GM12878 (cell line): ENCODE results near the gene PERCC1. TPM values are rescaled to one million over a fixed set of nuclear protein-coding genes. Genes with fewer than 3 reads are reported as not detected.

Experiments
- ATAC-seq: fragments of 200-7000 bp; cut with Tn5 transposase; 3 replicates; pipeline ENCODE4 v1.9.1; 2020; ENCODE audit warnings: mild to moderate bottlenecking, moderate library complexity
- BruUV-seq: library from RNA; stranded (reverse); fragments of 400-500 nt; replicated peaks from 2 replicates; lab custom pipeline; 2021; lab: Mats Ljungman, UMichigan
- CTCF ChIA-PET: fragments of 300-600 bp; sonication (Branson Sonifier 250); formaldehyde crosslinking; extraction: SDS; loops from one replicate; lab custom pipeline; 2021; ENCODE audit warnings: inconsistent platforms; lab: Yijun Ruan, JAX
- POLR2A ChIA-PET: fragments of 350-600 bp; formaldehyde crosslinking; extraction: SDS; loops from one replicate; lab custom pipeline; 2021; ENCODE audit warnings: inconsistent platforms; lab: Charles Lee
- RAD21 ChIA-PET: fragments of 300-600 bp; sonication (Branson Sonifier 250); formaldehyde crosslinking; loops from one replicate; lab custom pipeline; 2023; ENCODE audit warnings: antibody characterized with exemption; ENCODE audit not compliant: unreplicated experiment; lab: Charles Lee
- SMC1A ChIA-PET: fragments of 300-600 bp; sonication (Branson Sonifier 250); formaldehyde crosslinking; loops from one replicate; lab custom pipeline; 2023; ENCODE audit not compliant: unreplicated experiment, uncharacterized antibody; lab: Charles Lee
- DNase-seq: peaks from one replicate; pipeline ENCODE4 v3.0.0-alpha.2; 2011; ENCODE audit warnings: low read depth, low spot score
- FAIRE-seq: peaks from 3 replicates; lab custom pipeline; 2011; peaks lifted over from hg19 to GRCh38; lab: Jason Lieb, UNC
- H2AFZ ChIP-seq: 2 replicates; pipeline ENCODE4 v1.6.0; 2011; ENCODE audit warnings: low read depth, low read length, control low read depth; ENCODE audit not compliant: control insufficient read depth
- H3K27ac ChIP-seq: 2 replicates; pipeline ENCODE4 v1.5.1; 2011; ENCODE audit warnings: control low read depth; ENCODE audit not compliant: control insufficient read depth, insufficient read depth
- H3K27me3 ChIP-seq, 2 experiments: replicated peaks in 1 of 2; 2 replicates each; pipeline versions ENCODE4 v1.6.0 to v1.6.1; 2011; ENCODE audit warnings: low read length in 1 of 2; ENCODE audit not compliant: control insufficient read depth in 2 of 2, insufficient read depth in 2 of 2
- H3K36me3 ChIP-seq, 2 experiments: 2 replicates each; pipeline ENCODE4 v1.5.1; 2011; ENCODE audit warnings: low read length in 1 of 2; ENCODE audit not compliant: control insufficient read depth in 2 of 2, insufficient read depth in 2 of 2
- H3K4me1 ChIP-seq: 2 replicates; pipeline ENCODE4 v1.6.1; 2011; ENCODE audit warnings: mild to moderate bottlenecking, low read length, moderate library complexity, mixed read lengths; ENCODE audit not compliant: control insufficient read depth, insufficient read depth
- H3K4me2 ChIP-seq: 2 replicates; pipeline ENCODE4 v1.6.0; 2011; ENCODE audit warnings: control low read depth; ENCODE audit not compliant: control insufficient read depth, insufficient read depth
- H3K4me3 ChIP-seq: fragments of 200-600 bp; sonication (generic); 2 replicates; pipeline ENCODE4 v1.5.1; 2016
- H3K79me2 ChIP-seq: 2 replicates; pipeline ENCODE4 v1.6.0; 2011; ENCODE audit warnings: low read length; ENCODE audit not compliant: control insufficient read depth, insufficient read depth
- H3K9ac ChIP-seq: 2 replicates; pipeline ENCODE4 v1.8.0; 2011; ENCODE audit warnings: low read length, control low read depth, mixed read lengths; ENCODE audit not compliant: control insufficient read depth, insufficient read depth
- H3K9me3 ChIP-seq: replicated peaks from 3 replicates; pipeline ENCODE4 v1.5.1; 2011; ENCODE audit warnings: mild to moderate bottlenecking, low read length; ENCODE audit not compliant: control insufficient read depth, insufficient read depth
- H4K20me1 ChIP-seq: 2 replicates; pipeline ENCODE4 v1.6.0; 2011; ENCODE audit not compliant: control insufficient read depth, insufficient read depth
- ASH2L ChIP-seq: fragments of 300-600, 200-600 bp; sonication (generic); IDR thresholded peaks from 2 replicates; pipeline ENCODE4 v1.6.1; 2017; ENCODE audit warnings: low read depth, mild to moderate bottlenecking, borderline replicate concordance
- CTCF ChIP-seq, 3 experiments: IDR thresholded peaks in 2 of 3; conservative IDR thresholded peaks in 1 of 3; 2 replicates each; pipeline ENCODE4 v1.5.1; 2011; ENCODE audit warnings: low read depth in 3 of 3, low read length in 3 of 3, mild to moderate bottlenecking in 3 of 3, control low read depth in 2 of 3, moderate library complexity in 2 of 3, inconsistent platforms in 1 of 3, mixed read lengths in 1 of 3; ENCODE audit not compliant: control insufficient read depth in 2 of 3, insufficient read depth in 1 of 3; ENCODE audit errors: extremely low read depth in 1 of 3
- ETV6 ChIP-seq, 2 experiments: fragments of 450-650 bp in 1 of 2; IDR thresholded peaks in 1 of 2; conservative IDR thresholded peaks in 1 of 2; 2 replicates each; pipeline ENCODE4 v1.6.1; 2014; ENCODE audit warnings: antibody characterized with exemption in 1 of 2, borderline replicate concordance in 1 of 2, low read depth in 1 of 2, mild to moderate bottlenecking in 1 of 2, moderate library complexity in 1 of 2
- KLF5 ChIP-seq: fragments of 450-650 bp; IDR thresholded peaks from 2 replicates; pipeline ENCODE4 v1.6.1; 2014; ENCODE audit warnings: mild to moderate bottlenecking; ENCODE audit not compliant: partially characterized antibody
- NFYA ChIP-seq: IDR thresholded peaks from 2 replicates; pipeline ENCODE4 v1.6.1; 2011; ENCODE audit warnings: low read depth, mild to moderate bottlenecking, low read length, improper control_type of control experiment, borderline replicate concordance
- NRF1 ChIP-seq: conservative IDR thresholded peaks from 2 replicates; pipeline ENCODE4 v1.6.1; 2011; ENCODE audit warnings: mild to moderate bottlenecking, low read depth, low read length, improper control_type of control experiment
- SMARCA5 ChIP-seq: fragments of 450-650 bp; IDR thresholded peaks from 2 replicates; pipeline ENCODE4 v1.6.1; 2017; ENCODE audit warnings: mild to moderate bottlenecking
- SP1 ChIP-seq: IDR thresholded peaks from one replicate; pipeline ENCODE4 v1.6.1; 2011; ENCODE audit warnings: low read depth, low read length
- TCF7 ChIP-seq: IDR thresholded peaks from 2 replicates; pipeline ENCODE4 v1.6.1; 2014; ENCODE audit warnings: antibody characterized with exemption, borderline replicate concordance
- ZNF274 ChIP-seq: IDR thresholded peaks from one replicate; pipeline ENCODE4 v1.8.0; 2011; ENCODE audit not compliant: insufficient read length, insufficient read depth
- WGBS: methylation state at CpG from one replicate; pipeline ENCODE4 v1.1.6; 2016; ENCODE audit warnings: low lambda C conversion rate; ENCODE audit not compliant: insufficient replicate concordance, insufficient coverage; ENCODE audit errors: missing lambda C conversion rate; 5-methylcytosine and 5-hydroxymethylcytosine counted together
- in situ Hi-C: fragments of 300-500 bp; cut with MboI; formaldehyde crosslinking; loops from 9 replicates; pipeline ENCODE4 v1.14.3; 2018; ENCODE audit warnings: mixed read lengths
- intact Hi-C: fragments of 100-400 bp; cut with micrococcal nuclease; formaldehyde crosslinking; loops from one replicate; pipeline ENCODE4 v1.14.2; 2022; ENCODE audit not compliant: unreplicated experiment
- polyA plus RNA-seq, 11 experiments: library from polyadenylated mRNA; depleted of rRNA in 4 of 11; unstranded in 6 of 11; stranded (reverse) in 5 of 11; fragments of >200 nt; fragmentation: Nextera tagmentation in 4 of 11; fragmentation: Illumina TruSeq in 1 of 11; extraction: Ambion mirVana in 4 of 11; extraction: Trizol in 1 of 11; gene quantifications; 1 replicate in 1 of 11; 2 replicates in 10 of 11; pipeline versions ENCODE4 v1.2.1 to v1.2.3, GENCODE V29; 2011 to 2016; ENCODE audit warnings: inconsistent platforms in 2 of 11, missing spikeins in 2 of 11, low read depth in 1 of 11
- total RNA-seq, 4 experiments: library from RNA; depleted of rRNA in 3 of 4; stranded (reverse); fragments of >200 nt in 3 of 4; fragmentation: Illumina TruSeq in 1 of 4; extraction: Trizol in 1 of 4; gene quantifications; 2 replicates each; pipeline versions ENCODE4 v1.2.1 to v1.2.3, GENCODE V29; 2013 to 2021
- TF ChIP-seq, protein P1 (sequence below): fragments of 450-650 bp; formaldehyde crosslinking; IDR thresholded peaks from 2 replicates; pipeline ENCODE4 v1.4.0; 2022; ENCODE audit warnings: mild to moderate bottlenecking, moderate library complexity
- TF ChIP-seq, protein P2 (sequence below): fragments of 150-350 bp; IDR thresholded peaks from 2 replicates; pipeline ENCODE4 v1.6.1; 2014; ENCODE audit warnings: mild to moderate bottlenecking, low read depth, low read length
- TF ChIP-seq, protein P3 (sequence below): IDR thresholded peaks from 2 replicates; pipeline ENCODE4 v1.6.1; 2011; ENCODE audit warnings: low read depth, mild to moderate bottlenecking, low read length, moderate library complexity, borderline replicate concordance; ENCODE audit errors: extremely low read depth

PERCC1 gene
- total and polyA plus RNA-seq, 10 of the 15 experiments (the other 5 are each of a cell fraction or from before 2014, with no cell fraction given) = not detected

DNA sequence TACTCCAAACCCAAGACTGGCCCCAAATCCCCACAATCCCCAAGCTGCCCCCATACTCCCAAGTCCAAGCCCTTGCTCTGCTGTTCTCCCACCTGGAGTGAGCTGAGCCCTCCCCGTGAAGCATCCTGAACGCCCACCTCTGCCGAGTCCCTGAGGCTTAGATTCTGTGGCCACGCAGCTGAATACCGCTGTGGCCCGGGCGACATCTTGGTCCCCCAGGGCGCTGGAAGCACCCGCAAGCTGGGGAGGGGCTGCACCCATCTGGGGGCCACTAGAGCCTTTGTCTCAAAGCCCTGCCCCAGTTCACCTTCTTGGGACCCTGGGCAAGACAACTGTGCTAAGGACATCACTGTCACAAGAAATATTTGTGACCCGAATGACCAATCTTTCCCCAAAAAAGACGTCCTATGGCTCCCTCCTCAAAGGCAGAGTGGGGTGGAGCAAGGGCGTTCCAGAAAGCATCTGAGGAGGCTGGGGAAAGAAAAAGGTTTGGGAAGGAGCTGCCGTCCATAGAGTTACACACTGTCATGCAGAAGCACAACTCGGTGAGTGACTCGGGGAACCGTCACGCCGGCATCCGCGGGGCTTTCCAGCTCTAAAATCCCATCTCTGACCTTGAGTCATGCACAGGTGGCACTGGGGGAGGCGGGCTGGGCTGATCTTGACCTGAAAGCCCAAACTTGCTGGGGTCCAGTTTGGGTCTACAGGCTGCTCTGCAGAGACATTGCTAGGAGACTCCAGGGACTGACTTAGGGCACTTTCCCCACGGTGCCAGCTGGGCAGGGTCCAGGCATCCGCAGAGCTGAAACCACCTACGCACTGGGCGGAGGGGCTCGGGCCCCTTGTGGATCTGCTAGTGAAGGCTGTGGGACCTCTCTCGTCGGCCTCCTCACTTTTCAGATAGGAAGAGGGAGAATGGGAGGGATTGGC, 51.3 kb downstream of the PERCC1 start:
- FAIRE-seq = no peak
- no peak for TF ChIP-seq SP1
- no peak for TF ChIP-seq ZNF274
- TF ChIP-seq CTCF (IDR thresholded peaks at IDR 0.05 in 2 of 3, conservative IDR thresholded peaks at IDR 0.05 in 1 of 3; ENCODE audit: control insufficient read depth in 2 of 3, extremely low read depth in 1 of 3, insufficient read depth in 1 of 3, low read depth in 3 of 3, low read length in 3 of 3) = no peak
- no peak for TF ChIP-seq NFYA
- no peak for TF ChIP-seq SMARCA5
- TF ChIP-seq TCF7 = no peak
- TF ChIP-seq NRF1 = no peak
- TF ChIP-seq ASH2L = no peak
- TF ChIP-seq, protein P1, sequence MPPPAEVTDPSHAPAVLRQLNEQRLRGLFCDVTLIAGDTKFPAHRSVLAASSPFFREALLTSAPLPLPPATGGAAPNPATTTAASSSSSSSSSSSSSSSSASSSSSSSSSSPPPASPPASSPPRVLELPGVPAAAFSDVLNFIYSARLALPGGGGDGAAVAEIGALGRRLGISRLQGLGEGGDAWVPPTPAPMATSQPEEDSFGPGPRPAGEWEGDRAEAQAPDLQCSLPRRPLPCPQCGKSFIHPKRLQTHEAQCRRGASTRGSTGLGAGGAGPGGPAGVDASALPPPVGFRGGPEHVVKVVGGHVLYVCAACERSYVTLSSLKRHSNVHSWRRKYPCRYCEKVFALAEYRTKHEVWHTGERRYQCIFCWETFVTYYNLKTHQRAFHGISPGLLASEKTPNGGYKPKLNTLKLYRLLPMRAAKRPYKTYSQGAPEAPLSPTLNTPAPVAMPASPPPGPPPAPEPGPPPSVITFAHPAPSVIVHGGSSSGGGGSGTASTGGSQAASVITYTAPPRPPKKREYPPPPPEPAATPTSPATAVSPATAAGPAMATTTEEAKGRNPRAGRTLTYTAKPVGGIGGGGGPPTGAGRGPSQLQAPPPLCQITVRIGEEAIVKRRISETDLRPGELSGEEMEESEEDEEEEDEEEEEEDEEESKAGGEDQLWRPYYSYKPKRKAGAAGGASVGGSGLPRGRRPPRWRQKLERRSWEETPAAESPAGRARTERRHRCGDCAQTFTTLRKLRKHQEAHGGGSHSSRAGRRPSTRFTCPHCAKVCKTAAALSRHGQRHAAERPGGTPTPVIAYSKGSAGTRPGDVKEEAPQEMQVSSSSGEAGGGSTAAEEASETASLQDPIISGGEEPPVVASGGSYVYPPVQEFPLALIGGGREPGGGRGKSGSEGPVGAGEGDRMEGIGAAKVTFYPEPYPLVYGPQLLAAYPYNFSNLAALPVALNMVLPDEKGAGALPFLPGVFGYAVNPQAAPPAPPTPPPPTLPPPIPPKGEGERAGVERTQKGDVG (CRISPR knock-in tag) = no peak
- TF ChIP-seq ETV6 (conservative IDR thresholded peaks at IDR 0.05 in 1 of 2, IDR thresholded peaks at IDR 0.05 in 1 of 2; ENCODE audit: borderline replicate concordance in 1 of 2, low read depth in 1 of 2) = no peak
- TF ChIP-seq, protein P2, sequence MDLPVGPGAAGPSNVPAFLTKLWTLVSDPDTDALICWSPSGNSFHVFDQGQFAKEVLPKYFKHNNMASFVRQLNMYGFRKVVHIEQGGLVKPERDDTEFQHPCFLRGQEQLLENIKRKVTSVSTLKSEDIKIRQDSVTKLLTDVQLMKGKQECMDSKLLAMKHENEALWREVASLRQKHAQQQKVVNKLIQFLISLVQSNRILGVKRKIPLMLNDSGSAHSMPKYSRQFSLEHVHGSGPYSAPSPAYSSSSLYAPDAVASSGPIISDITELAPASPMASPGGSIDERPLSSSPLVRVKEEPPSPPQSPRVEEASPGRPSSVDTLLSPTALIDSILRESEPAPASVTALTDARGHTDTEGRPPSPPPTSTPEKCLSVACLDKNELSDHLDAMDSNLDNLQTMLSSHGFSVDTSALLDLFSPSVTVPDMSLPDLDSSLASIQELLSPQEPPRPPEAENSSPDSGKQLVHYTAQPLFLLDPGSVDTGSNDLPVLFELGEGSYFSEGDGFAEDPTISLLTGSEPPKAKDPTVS = no peak
- TF ChIP-seq, protein P3, sequence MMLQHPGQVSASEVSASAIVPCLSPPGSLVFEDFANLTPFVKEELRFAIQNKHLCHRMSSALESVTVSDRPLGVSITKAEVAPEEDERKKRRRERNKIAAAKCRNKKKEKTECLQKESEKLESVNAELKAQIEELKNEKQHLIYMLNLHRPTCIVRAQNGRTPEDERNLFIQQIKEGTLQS = no peak
- TF ChIP-seq KLF5 = no peak

More for the DNA sequence above, 51.3 kb downstream of the PERCC1 start:
- ChIA-PET CTCF (no interaction called here), SMC1A (interaction anchor here (1.4 kb wide), 1 partner anchor 10 kb away, joined by 4 read pairs; no protein-coding TSS in a partner anchor), RAD21 (no interaction called here), POLR2A (interaction anchor here (0.6 to 1.2 kb wide), 3 partner anchors 10 to 1447 kb away, joined by 4 read pairs; no protein-coding TSS in a partner anchor)
- 77% methylated on average over 27 of the region's 28 CpGs for WGBS
- no TSS peak for BruUV-seq
- no peaks in the 10 kb centered on the region for H4K20me1 ChIP-seq
- no peak overlapping the region for H3K27ac ChIP-seq
- H3K9ac ChIP-seq = no peak overlapping the region
- H3K79me2 ChIP-seq = no peaks in the 10 kb centered on the region
- no peak overlapping the region for H3K4me3 ChIP-seq
- intact Hi-C loops (no loop called here), in situ Hi-C loops (no loop called here)
- H2AFZ ChIP-seq = no peak overlapping the region; the same call in 1 of the 2 replicates
- H3K4me1 ChIP-seq = peaks cover 8% of the 10 kb centered on the region
- no peaks in the 10 kb centered on the region; a peak in 1 of 4 replicates for H3K27me3 ChIP-seq
- H3K9me3 ChIP-seq = no peaks in the 10 kb centered on the region
- DNase-seq (no peak), ATAC-seq (peak; percentile 67)
- no peak overlapping the region for H3K4me2 ChIP-seq
- H3K36me3 ChIP-seq = no peaks in the 10 kb centered on the region
